GM23338 (cell line): ENCODE results near the gene CES4A. TPM values are rescaled to one million over a fixed set of nuclear protein-coding genes. Genes with fewer than 3 reads are reported as not detected.
"Not testable (repeated sequence)": the region's sequence is repeated elsewhere in the genome, so short reads cannot be mapped to it uniquely, and the experiment has no call there.

Experiments used
- ATAC-seq: fragments of 200-7000 bp; cut with Tn5 transposase; 3 replicates; pipeline ENCODE4 v1.9.1; 2020
- DNase-seq: peaks from one replicate; pipeline ENCODE4 v3.0.0-alpha.2; 2015; ENCODE audit warnings: low spot score
- H2AFZ ChIP-seq: fragments of 200-600 bp; sonication (generic); 2 replicates; pipeline ENCODE4 v1.8.0; 2016; ENCODE audit warnings: antibody characterized with exemption, mild to moderate bottlenecking, moderate library complexity
- H3F3A ChIP-seq: fragments of 200-600 bp; sonication (generic); replicated peaks from 2 replicates; pipeline ENCODE4 v1.8.0; 2017; ENCODE audit warnings: antibody characterized with exemption, mixed run types, low read depth
- H3K27ac ChIP-seq: fragments of 200-600 bp; sonication (generic); 2 replicates; pipeline ENCODE4 v1.6.1; 2016; ENCODE audit warnings: low read depth
- H3K27me3 ChIP-seq: fragments of 200-600 bp; sonication (generic); 2 replicates; pipeline ENCODE4 v1.8.0; 2016; ENCODE audit warnings: mild to moderate bottlenecking, mixed run types, moderate library complexity; ENCODE audit not compliant: insufficient read depth
- H3K36me3 ChIP-seq: fragments of 200-600 bp; sonication (generic); 2 replicates; pipeline ENCODE4 v1.8.0; 2016; ENCODE audit warnings: mild to moderate bottlenecking; ENCODE audit not compliant: insufficient read depth
- H3K4me1 ChIP-seq: fragments of 200-600 bp; sonication (generic); 2 replicates; pipeline ENCODE4 v1.8.0; 2016; ENCODE audit warnings: mild to moderate bottlenecking, moderate library complexity; ENCODE audit not compliant: insufficient read depth
- H3K4me2 ChIP-seq: fragments of 200-600 bp; sonication (generic); 2 replicates; pipeline ENCODE4 v1.7.1; 2017; ENCODE audit warnings: mixed run types
- H3K4me3 ChIP-seq: fragments of 200-600 bp; sonication (generic); 2 replicates; pipeline ENCODE4 v1.6.1; 2016; ENCODE audit warnings: mixed run types
- H3K79me2 ChIP-seq: fragments of 200-600 bp; sonication (generic); replicated peaks from 2 replicates; pipeline ENCODE4 v1.8.0; 2017; ENCODE audit warnings: mild to moderate bottlenecking; ENCODE audit not compliant: insufficient read depth
- H3K9me2 ChIP-seq: fragments of 200-600 bp; sonication (generic); 2 replicates; pipeline ENCODE4 v1.8.0; 2017; ENCODE audit not compliant: insufficient read depth
- H4K20me1 ChIP-seq: fragments of 200-600 bp; sonication (generic); replicated peaks from 2 replicates; pipeline ENCODE4 v1.8.0; 2017; ENCODE audit warnings: mild to moderate bottlenecking; ENCODE audit not compliant: insufficient read depth
- H3K27ac Mint-ChIP-seq: 2 replicates; pipeline ENCODE4 v1.8.0; 2020; ENCODE audit warnings: inconsistent platforms, mild to moderate bottlenecking, moderate library complexity, mixed read lengths
- H3K27me3 Mint-ChIP-seq: 3 replicates; pipeline ENCODE4 v1.8.0; 2022; ENCODE audit warnings: low read depth, mild to moderate bottlenecking, moderate library complexity, mixed read lengths, inconsistent platforms; ENCODE audit not compliant: insufficient read depth, poor library complexity
- H3K36me3 Mint-ChIP-seq: 3 replicates; pipeline ENCODE4 v1.8.0; 2021; ENCODE audit warnings: low read depth, mild to moderate bottlenecking, inconsistent platforms, moderate library complexity, mixed read lengths
- H3K4me1 Mint-ChIP-seq: 3 replicates; pipeline ENCODE4 v1.8.0; 2020; ENCODE audit warnings: mild to moderate bottlenecking, inconsistent platforms, mixed read lengths
- H3K4me3 Mint-ChIP-seq: 3 replicates; pipeline ENCODE4 v1.8.0; 2021; ENCODE audit warnings: moderate library complexity, mild to moderate bottlenecking, inconsistent platforms, mixed read lengths
- H3K9me3 Mint-ChIP-seq: 3 replicates; pipeline ENCODE4 v1.8.0; 2020; ENCODE audit warnings: moderate library complexity, mild to moderate bottlenecking, inconsistent platforms, mixed read lengths
- CREB1 ChIP-seq: fragments of 250-450 bp; sonication (Bioruptor Pico); IDR thresholded peaks from 2 replicates; pipeline ENCODE4 v1.5.0; 2020; ENCODE audit warnings: low read depth, mild to moderate bottlenecking, moderate library complexity
- CTCF ChIP-seq, 2 experiments: fragments of 200-600 bp in 1 of 2; sonication (generic) in 1 of 2; conservative IDR thresholded peaks; 2 replicates each; pipeline versions ENCODE4 v1.5.1 to v1.6.1; 2016 to 2017; ENCODE audit warnings: antibody characterized with exemption in 2 of 2, low read depth in 2 of 2, mild to moderate bottlenecking in 2 of 2, moderate library complexity in 1 of 2
- ETS1 ChIP-seq: IDR thresholded peaks from 2 replicates; pipeline ENCODE4 v1.6.1; 2016; ENCODE audit warnings: antibody characterized with exemption
- EZH2 ChIP-seq: fragments of 200-600 bp; sonication (generic); IDR thresholded peaks from one replicate; pipeline ENCODE4 v1.8.0; 2017; ENCODE audit warnings: antibody characterized with exemption, mild to moderate bottlenecking, low read depth; ENCODE audit not compliant: unreplicated experiment
- JUNB ChIP-seq: IDR thresholded peaks from one replicate; pipeline ENCODE4 v1.6.1; 2016; ENCODE audit warnings: antibody characterized with exemption; ENCODE audit not compliant: unreplicated experiment
- NANOG ChIP-seq: IDR thresholded peaks from 2 replicates; pipeline ENCODE4 v1.6.1; 2016; ENCODE audit warnings: antibody characterized with exemption, borderline replicate concordance
- REST ChIP-seq: IDR thresholded peaks from one replicate; pipeline ENCODE4 v1.6.1; 2018; ENCODE audit warnings: antibody characterized with exemption; ENCODE audit not compliant: unreplicated experiment
- STAT1 ChIP-seq: IDR thresholded peaks from one replicate; pipeline ENCODE4 v1.6.1; 2016; ENCODE audit warnings: antibody characterized with exemption; ENCODE audit not compliant: unreplicated experiment
- ZNF114 ChIP-seq: fragments of 250-450 bp; sonication (Bioruptor Pico); IDR thresholded peaks from 2 replicates; pipeline ENCODE4 v1.5.0; 2020; ENCODE audit warnings: mild to moderate bottlenecking, moderate library complexity
- ZNF331 ChIP-seq: fragments of 250-450 bp; sonication (Bioruptor Pico); IDR thresholded peaks from 2 replicates; pipeline ENCODE4 v1.5.0; 2020; ENCODE audit warnings: low read depth, mild to moderate bottlenecking, moderate library complexity
- polyA plus RNA-seq: library from polyadenylated mRNA; unstranded; fragments of >200 nt; fragmentation: Nextera tagmentation; extraction: Ambion mirVana; gene quantifications from 2 replicates; pipeline ENCODE4 v1.2.1, GENCODE V29; 2016
- total RNA-seq: library from RNA; depleted of rRNA; stranded (reverse); fragments of >200 nt; shearing (Covaris generic); gene quantifications from 2 replicates; pipeline ENCODE4 v1.2.3, GENCODE V29; 2014

Gene CES4A
- total and polyA plus RNA-seq, 2 experiments from 2014 or later = 0.10 to 0.42 TPM

- H3K9me3 Mint-ChIP-seq, H3K4me2 ChIP-seq, H3K36me3 ChIP-seq, H3K4me3 Mint-ChIP-seq, ATAC-seq, DNase-seq, H3K4me3 ChIP-seq, H2AFZ ChIP-seq, H4K20me1 ChIP-seq, H3K4me1 Mint-ChIP-seq, H3F3A ChIP-seq, H3K4me1 ChIP-seq, H3K27ac ChIP-seq, H3K36me3 Mint-ChIP-seq, H3K9me2 ChIP-seq, H3K27ac Mint-ChIP-seq, H3K79me2 ChIP-seq: not testable (repeated sequence)
- H3K27me3 Mint-ChIP-seq = peaks cover 16% of the 10 kb centered on the region
- peaks cover 11% of the 10 kb centered on the region for H3K27me3 ChIP-seq
Measured at GRCh38 chr16:66956154-66956457, 32.3 kb upstream of the CES4A start.

GRCh38 chr16:66958857-66959703 lies 29.3 kb upstream of the CES4A start:
- Histone ChIP-seq H3K36me3 (no peaks in the 10 kb centered on the region), H2AFZ (no peak overlapping the region), H3K4me3 (no peak overlapping the region), H3K27me3 (no peaks in the 10 kb centered on the region), H3K9me2 (no peaks in the 10 kb centered on the region), H3K27ac (no peak overlapping the region), H4K20me1 (no peaks in the 10 kb centered on the region; the same call in 1 of the 2 replicates), H3K79me2 (no peaks in the 10 kb centered on the region), H3K4me1 (no peaks in the 10 kb centered on the region), H3F3A (no peaks in the 10 kb centered on the region), H3K4me2 (no peak overlapping the region)
- no peak overlapping the region for H3K27ac Mint-ChIP-seq
- H3K4me3 Mint-ChIP-seq = no peak overlapping the region
- no peaks in the 10 kb centered on the region; the same call in 2 of the 3 replicates for H3K9me3 Mint-ChIP-seq
- H3K4me1 Mint-ChIP-seq = peaks cover 10% of the 10 kb centered on the region; the same call in 2 of the 3 replicates
- H3K36me3 Mint-ChIP-seq = no peaks in the 10 kb centered on the region
- ATAC-seq (no peak), DNase-seq (no peak)
- peaks cover 8% of the 10 kb centered on the region for H3K27me3 Mint-ChIP-seq
- no peak for TF ChIP-seq ZNF114 (CRISPR knock-in tag)
- TF ChIP-seq ZNF331 = no peak
- TF ChIP-seq ETS1 = no peak
- TF ChIP-seq REST = no peak
- TF ChIP-seq EZH2 = no peak
- TF ChIP-seq JUNB = no peak
- TF ChIP-seq STAT1 = no peak
- no peak for TF ChIP-seq CTCF (conservative IDR thresholded peaks at IDR 0.05; ENCODE audit: low read depth in 2 of 2)
- TF ChIP-seq CREB1 = no peak
- TF ChIP-seq NANOG = no peak
